Erythroblast (primary cell): ENCODE measurements around the gene HOXA7.

Source experiments
- DNase-seq, 2 experiments: peaks; one replicate each; lab custom pipeline; 2025; lab: John Stamatoyannopoulos, UW
- GATA1 ChIP-seq: IDR thresholded peaks from 2 replicates; pipeline ENCODE4 v1.6.1; 2011; ENCODE audit warnings: low read depth, mild to moderate bottlenecking, control low read depth, low read length, moderate library complexity
- POLR2A ChIP-seq: IDR thresholded peaks from 2 replicates; pipeline ENCODE4 v1.6.1; 2011; ENCODE audit warnings: mild to moderate bottlenecking, low read length

HOXA7 gene

DNA sequence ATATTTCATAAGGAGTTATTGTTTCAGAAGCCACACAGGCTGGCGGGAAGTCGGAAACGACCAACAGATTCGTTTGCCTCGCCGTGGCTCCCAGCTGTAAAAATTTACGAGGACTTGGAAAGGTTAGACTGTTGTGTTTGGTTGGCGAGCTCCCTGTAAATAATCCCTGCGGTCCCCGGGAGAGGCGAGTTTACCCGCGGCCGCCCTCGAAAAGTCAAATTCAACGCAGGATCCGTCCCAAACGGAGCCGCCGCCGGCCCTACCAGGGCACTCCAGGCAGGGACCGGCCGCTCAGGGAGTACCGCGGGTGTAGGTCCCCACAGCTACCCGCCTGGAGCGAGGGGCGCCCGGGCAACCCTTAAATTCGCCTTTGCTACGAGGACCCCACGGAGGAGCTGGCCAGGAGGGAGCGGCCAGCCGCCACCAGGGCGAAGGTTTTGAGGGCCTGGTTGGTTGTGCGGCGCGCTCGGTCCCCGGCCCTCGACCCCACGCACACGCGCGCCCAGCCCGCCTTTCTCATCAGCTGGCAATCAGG, 9.6 kb upstream of the HOXA7 start:
- TF ChIP-seq GATA1: no peak
- TF ChIP-seq POLR2A: no peak
- DNase-seq: no peak

DNA sequence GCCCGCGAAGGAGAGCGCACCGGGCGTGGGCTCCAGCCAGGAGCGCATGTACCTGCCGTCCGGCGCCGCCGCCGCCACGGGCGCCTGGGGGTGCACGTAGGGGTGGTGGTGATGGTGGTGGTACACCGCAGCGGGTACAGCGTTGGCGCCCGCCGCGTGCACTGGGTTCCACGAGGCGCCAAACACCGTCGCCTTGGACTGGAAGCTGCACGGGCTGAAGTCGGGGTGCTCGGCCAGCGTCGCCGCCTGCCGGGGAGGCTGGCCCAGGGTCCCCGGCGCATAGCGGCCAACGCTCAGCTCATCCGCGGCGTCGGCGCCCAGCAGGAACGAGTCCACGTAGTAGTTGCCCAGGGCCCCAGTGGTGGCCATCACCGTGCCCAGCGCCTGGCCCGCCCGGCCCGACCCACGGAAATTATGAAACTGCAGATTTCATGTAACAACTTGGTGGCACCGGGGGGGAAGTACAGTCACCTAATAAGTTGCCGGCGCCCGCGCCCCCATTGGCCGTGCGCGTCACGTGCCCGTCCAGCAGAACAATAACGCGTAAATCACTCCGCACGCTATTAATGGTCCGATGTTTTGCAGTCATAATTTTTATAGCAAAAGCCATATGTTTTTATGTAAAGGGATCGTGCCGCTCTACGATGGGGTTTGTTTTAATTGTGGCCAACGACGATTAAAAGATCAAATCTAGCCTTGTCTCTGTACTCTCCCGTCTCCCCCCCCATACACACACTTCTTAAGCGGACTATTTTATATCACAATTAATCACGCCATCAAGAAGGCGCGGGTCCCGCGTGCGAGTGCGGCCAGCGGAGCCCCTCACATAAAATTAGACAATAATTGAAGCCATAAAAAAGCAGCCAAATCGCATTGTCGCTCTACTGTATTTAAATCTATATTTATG, 8.9 kb upstream of the HOXA7 start, which contains the start of gene HOXA9:
Gene HOXA9, minus strand, starts transcription at position 449 of the 907 bp plus-strand sequence. Its CDS starts 80 bp downstream, at position 369.
- TF ChIP-seq GATA1 (no peak), POLR2A (no peak)
- DNase-seq: peak; percentile 32 to 49

DNA sequence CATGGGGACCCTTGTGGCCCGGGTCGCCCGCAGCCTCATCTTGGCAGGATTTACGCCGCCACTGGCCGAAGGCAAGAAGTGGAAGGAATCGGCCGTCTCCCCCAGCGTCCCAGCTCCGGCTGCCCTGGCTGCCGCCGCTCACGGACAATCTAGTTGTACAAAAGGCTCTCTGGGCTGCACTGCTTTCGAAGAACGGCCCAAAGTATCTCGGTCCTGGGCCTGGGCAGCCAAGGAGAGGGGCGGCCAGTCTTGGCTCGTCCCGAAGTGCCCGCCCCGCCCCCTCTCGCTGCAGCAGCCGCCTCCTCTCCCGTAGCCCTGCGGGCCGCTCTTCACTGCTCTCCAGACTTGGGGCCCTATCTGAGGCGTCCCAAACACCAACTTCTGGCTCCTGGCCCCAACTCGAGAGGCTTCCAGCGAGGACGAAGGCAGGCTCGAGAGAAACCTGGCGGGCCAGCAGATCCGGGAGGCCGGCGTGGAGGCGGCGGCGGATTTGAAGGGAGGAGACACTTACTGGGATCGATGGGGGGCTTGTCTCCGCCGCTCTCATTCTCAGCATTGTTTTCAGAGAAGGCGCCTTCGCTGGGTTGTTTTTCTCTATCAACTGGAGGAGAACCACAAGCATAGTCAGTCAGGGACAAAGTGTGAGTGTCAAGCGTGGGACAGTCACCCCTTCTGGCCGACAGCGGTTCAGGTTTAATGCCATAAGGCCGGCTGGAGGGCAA, 8.1 kb upstream of the HOXA7 start:
- TF ChIP-seq GATA1: no peak
- DNase-seq: peak in 1 of 2 experiments; percentile 29

DNA sequence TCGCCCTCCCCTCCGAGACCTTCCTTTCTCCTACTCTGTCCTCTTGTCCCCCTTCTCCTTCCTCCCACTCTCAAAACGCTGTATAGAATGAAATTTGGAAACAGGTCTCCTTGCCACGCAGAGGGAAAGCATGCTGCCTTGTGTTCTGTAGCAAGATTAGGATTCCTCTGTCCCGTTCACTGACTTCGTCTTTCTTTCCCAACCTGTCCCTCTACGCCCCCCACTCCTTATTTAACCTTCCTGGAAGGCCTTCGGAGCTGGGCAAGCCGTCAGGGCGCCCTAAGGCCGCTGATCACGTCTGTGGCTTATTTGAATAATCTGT, 7.5 kb upstream of the HOXA7 start:
- DNase-seq: no peak
- TF ChIP-seq POLR2A (no peak), GATA1 (no peak)

DNA sequence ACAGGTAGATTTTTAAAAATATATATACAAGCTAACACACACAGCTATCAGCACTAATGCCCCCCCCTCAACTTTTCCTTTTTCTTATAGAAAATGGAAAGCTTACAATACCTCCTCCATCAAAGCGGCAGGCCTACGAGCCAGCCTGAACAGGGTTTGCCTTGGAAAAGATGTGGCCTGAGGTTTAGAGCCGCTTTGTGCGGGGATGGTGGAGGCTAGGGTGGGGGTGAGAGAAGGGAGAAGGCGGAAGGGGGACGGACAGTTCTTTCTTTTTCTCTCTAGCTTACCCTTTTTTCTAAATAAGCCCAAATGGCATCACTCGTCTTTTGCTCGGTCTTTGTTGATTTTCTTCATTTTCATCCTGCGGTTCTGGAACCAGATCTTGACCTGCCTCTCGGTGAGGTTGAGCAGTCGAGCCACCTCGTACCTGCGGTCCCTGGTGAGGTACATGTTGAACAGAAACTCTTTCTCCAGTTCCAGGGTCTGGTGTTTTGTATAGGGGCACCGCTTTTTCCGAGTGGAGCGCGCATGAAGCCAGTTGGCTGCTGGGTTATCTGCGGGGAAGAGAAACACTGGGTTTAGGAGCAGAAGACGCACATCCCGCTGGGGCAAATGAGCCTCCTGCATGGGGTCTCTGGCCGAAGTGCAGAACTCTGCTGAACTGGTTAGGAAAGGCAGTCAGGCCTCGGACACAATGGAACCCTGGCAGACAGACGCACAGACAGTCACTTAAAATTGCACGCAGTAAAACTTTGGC, 7.0 kb upstream of the HOXA7 start:
- DNase-seq: no peak

DNA sequence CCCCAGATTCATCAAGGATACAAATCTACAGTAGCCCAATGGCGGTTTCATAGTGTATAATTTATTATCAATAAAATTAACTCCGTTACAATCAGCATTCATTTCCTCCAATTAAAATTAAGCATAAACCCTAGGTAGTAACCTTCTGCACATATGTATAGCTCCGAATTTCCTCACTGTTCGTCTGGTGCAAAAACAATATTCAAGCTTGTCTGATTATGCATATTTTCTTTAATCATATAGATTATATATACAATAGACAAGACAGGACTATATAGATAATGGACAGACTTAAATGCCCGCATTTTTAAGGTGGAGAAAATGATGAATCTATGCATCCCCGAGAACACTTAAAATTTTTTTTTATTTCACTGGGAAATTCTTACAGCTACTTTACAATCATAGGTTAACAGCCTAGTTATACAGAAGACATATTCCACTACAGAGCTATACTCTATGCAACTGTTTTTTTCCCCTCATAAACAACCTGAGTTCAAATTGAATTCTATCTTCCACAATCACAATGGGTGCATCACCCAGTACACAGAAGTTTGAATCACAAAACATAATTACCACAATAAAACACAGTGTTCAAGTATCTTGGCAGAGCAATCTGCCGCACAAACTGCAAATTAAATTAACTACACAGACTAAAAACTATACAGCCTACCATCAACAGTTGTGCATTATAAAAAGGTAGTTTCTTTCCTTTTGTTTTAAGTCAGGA, 6.2 kb upstream of the HOXA7 start:
- DNase-seq: no peak
- TF ChIP-seq POLR2A (no peak), GATA1 (no peak)

More for the DNA sequence above, 7.0 kb upstream of the HOXA7 start:
- TF ChIP-seq GATA1: no peak
- no peak for TF ChIP-seq POLR2A

DNA sequence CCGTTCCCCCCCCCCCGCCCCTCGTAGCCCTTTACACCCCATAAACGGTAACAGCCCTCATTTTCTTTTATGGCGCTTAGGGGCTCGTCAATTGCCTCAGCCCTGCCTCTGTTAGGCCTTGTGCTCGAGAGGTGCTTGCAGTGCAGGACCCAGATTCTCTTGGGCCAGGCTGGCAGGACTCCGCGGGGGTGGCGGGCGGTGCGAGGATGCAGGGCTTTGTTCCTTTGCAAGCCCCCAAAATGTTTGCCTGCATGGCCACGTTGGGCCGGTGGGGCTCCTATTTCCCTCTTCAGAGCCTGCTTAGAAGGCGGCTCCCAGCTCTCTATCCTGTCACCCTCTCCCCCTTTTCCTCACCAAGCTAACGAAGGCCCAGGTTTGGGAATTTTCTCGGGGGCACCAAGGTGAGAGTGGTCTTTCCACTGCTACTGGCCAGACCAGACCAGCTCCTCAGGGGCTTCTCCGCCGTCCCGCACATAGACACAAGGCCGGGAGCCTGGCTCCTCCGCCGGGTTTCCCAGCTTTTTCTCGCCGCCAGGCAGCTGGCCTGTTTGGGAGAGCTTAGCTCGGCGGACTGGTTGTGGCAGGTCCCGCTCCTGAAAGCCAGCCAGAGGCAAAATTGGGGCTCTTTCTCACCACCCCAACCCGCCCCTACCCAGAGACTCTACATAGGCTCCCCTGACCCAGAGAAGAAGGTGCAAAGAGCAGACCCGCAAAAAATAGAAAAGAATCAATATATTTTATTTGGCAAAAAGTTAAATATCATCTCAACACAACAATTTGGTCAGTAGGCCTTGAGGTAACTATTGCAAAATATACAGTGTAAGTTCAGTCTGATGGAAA, 5.5 kb upstream of the HOXA7 start:
- TF ChIP-seq POLR2A (no peak), GATA1 (no peak)
- no peak for DNase-seq

DNA sequence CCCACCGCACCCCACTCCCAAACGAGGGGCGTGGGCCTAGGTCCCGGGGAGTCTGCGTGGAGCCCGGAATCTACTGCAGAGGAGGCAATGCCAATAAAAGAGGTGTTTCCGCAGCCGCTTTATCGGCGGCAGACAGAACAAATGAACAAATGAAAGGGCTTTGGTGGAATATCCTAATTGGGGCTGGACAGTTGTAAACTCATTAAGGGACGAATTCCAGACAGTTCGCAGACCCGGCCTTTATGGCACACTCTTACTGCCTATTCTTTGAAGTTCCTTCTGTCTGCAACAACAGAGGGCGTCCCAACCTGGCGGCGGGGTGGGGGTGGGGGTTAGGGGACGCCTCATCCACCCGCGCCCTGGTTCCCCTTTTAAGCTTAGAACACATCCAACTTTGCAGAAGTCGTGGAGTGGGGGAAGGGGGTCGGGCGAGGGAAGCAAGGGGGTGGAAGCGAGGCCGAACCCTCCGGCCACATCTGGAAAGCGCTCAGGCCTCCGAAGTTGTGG, 4.8 kb upstream of the HOXA7 start:
- TF ChIP-seq GATA1: no peak
- no peak for TF ChIP-seq POLR2A
- DNase-seq: no peak

DNA sequence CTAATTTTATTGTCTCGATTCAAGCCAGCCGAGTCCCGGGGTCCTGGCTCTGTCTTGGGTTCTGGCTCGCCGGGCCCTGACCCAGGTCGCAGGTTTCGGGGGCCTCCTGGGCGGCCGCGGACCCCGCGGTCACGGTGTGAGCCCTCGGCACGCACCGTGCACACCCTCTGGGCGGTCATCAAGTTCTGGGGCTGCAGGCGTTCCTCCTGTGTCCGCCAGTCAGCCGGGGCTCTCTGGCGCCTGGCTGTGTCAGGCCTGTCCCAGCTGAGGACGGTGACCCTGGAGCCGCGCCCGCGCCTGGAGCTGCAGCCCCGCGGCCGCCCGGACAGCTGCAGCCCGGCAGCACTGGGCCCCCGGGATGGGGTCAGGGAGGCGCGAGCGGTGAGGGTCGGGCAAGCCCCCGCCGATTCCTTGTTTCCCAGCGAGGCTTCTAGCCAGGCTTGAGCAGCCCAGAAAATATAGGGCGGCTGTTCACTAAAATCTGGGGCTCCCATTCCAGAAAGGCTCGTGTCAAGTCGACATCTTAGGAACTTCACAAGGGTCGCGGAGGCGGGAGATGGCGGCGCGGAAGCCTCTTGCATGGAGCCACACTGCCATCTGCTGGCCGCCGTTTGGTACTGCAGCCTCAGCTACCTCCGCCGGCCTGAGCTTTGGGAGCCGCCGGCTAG, 4.2 kb upstream of the HOXA7 start:
- peak; percentile 80 to 88 for DNase-seq
- TF ChIP-seq GATA1: no peak
- TF ChIP-seq POLR2A: no peak

DNA sequence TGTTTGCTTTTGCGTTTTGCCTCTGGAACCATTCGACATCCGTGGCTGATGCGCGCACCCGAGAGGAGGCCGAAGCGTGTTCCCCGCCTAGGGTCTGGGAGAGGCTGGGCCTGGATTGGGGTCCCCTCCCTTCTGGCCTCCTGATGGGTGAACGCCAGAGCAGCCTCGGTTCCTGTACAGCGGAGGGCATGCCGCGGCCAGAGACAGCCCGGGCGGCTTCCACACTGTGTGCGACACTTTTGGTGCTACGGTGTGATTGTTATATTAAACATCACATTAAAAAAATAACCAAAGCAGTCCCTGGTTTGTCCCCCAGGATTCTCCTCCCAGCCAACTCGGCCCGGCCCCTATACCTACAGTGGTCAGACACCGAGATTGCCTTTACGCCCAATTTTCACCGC, 3.7 kb upstream of the HOXA7 start:
- no peak for TF ChIP-seq GATA1
- no peak for TF ChIP-seq POLR2A
- DNase-seq: no peak
